SK-N-SH (cell line): ENCODE results near the gene CPED1.

Experiments used
- ELF1 ChIP-seq: IDR thresholded peaks from 2 replicates; pipeline ENCODE4 v1.4.0; 2012
- EP300 ChIP-seq, 2 experiments: IDR thresholded peaks; 2 replicates each; pipeline versions ENCODE4 v1.4.0 to v1.6.1; 2012; ENCODE audit warnings: borderline replicate concordance in 1 of 2, low read depth in 1 of 2, low read length in 1 of 2
- EZH2phosphoT487 ChIP-seq: fragments of 200-600 bp; sonication (generic); IDR thresholded peaks from 2 replicates; pipeline ENCODE4 v1.6.1; 2017; ENCODE audit warnings: low read depth, mixed run types, mild to moderate bottlenecking, antibody characterized with exemption, moderate library complexity, borderline replicate concordance
- GABPA ChIP-seq: IDR thresholded peaks from 2 replicates; pipeline ENCODE4 v1.4.0; 2012; ENCODE audit warnings: low read depth, mild to moderate bottlenecking
- MXI1 ChIP-seq: IDR thresholded peaks from 2 replicates; pipeline ENCODE4 v1.6.1; 2012; ENCODE audit warnings: mild to moderate bottlenecking, low read depth, low read length, improper control_type of control experiment
- RAD21 ChIP-seq: IDR thresholded peaks from 2 replicates; pipeline ENCODE4 v1.6.1; 2012; ENCODE audit warnings: mild to moderate bottlenecking, low read length
- REST ChIP-seq: IDR thresholded peaks from 2 replicates; pipeline ENCODE4 v1.6.1; 2012; ENCODE audit warnings: mild to moderate bottlenecking, low read depth, low read length, moderate library complexity
- RFX5 ChIP-seq: IDR thresholded peaks from 2 replicates; pipeline ENCODE4 v1.6.1; 2012; ENCODE audit warnings: mild to moderate bottlenecking, improper control_type of control experiment, low read length
- SMC3 ChIP-seq: IDR thresholded peaks from 2 replicates; pipeline ENCODE4 v1.6.1; 2012; ENCODE audit warnings: low read depth, low read length, improper control_type of control experiment
- USF1 ChIP-seq: IDR thresholded peaks from 2 replicates; pipeline ENCODE4 v1.4.0; 2012; ENCODE audit warnings: low read depth, borderline replicate concordance
- YY1 ChIP-seq: IDR thresholded peaks from 2 replicates; pipeline ENCODE4 v1.4.0; 2012; ENCODE audit warnings: low read depth, mild to moderate bottlenecking
- TF ChIP-seq, protein P1 (sequence below): fragments of 200-600 bp; sonication (generic); IDR thresholded peaks from 2 replicates; pipeline ENCODE4 v1.6.1; 2017; ENCODE audit warnings: antibody characterized with exemption, mild to moderate bottlenecking, moderate library complexity
- TF ChIP-seq, protein P2 (sequence below): IDR thresholded peaks from 2 replicates; pipeline ENCODE4 v1.4.0; 2012; ENCODE audit warnings: low read depth
- TF ChIP-seq, protein P3 (sequence below): fragments of 150-350 bp; IDR thresholded peaks from 2 replicates; pipeline ENCODE4 v1.6.1; 2017; ENCODE audit warnings: antibody characterized with exemption, low read length, low read depth, borderline replicate concordance

DNA sequence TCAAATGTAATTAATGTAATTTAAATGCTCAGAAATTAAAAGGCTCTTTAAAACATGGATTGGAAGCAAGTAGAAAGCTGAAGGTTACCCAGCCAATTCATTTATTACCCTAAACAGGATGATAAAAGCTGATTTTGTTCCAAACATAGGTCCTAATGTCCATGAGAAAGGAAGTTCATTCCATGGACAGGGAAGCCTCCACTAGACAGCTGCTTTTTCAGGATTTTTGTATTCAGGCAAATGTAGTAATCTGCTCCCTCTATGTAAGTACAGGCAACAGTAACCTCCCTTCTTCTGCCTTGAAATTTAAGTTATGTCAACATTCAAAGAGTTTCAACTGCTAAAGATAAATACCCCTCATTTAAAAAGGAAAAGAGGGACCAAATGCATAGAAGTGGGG lies 217.3 kb downstream of the CPED1 start:
- no peak for TF ChIP-seq RAD21
- no peak for TF ChIP-seq EP300 (IDR thresholded peaks at IDR 0.05; ENCODE audit: borderline replicate concordance in 1 of 2, low read depth in 1 of 2, low read length in 1 of 2)
- TF ChIP-seq, protein P1, sequence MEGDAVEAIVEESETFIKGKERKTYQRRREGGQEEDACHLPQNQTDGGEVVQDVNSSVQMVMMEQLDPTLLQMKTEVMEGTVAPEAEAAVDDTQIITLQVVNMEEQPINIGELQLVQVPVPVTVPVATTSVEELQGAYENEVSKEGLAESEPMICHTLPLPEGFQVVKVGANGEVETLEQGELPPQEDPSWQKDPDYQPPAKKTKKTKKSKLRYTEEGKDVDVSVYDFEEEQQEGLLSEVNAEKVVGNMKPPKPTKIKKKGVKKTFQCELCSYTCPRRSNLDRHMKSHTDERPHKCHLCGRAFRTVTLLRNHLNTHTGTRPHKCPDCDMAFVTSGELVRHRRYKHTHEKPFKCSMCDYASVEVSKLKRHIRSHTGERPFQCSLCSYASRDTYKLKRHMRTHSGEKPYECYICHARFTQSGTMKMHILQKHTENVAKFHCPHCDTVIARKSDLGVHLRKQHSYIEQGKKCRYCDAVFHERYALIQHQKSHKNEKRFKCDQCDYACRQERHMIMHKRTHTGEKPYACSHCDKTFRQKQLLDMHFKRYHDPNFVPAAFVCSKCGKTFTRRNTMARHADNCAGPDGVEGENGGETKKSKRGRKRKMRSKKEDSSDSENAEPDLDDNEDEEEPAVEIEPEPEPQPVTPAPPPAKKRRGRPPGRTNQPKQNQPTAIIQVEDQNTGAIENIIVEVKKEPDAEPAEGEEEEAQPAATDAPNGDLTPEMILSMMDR: no peak
- TF ChIP-seq YY1: no peak
- no peak for TF ChIP-seq RFX5
- no peak for TF ChIP-seq EZH2phosphoT487
- TF ChIP-seq, protein P2, sequence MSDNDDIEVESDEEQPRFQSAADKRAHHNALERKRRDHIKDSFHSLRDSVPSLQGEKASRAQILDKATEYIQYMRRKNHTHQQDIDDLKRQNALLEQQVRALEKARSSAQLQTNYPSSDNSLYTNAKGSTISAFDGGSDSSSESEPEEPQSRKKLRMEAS: no peak
- no peak for TF ChIP-seq MXI1
- TF ChIP-seq ELF1: no peak
- TF ChIP-seq USF1: no peak
- TF ChIP-seq, protein P3, sequence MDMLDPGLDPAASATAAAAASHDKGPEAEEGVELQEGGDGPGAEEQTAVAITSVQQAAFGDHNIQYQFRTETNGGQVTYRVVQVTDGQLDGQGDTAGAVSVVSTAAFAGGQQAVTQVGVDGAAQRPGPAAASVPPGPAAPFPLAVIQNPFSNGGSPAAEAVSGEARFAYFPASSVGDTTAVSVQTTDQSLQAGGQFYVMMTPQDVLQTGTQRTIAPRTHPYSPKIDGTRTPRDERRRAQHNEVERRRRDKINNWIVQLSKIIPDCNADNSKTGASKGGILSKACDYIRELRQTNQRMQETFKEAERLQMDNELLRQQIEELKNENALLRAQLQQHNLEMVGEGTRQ: no peak
- TF ChIP-seq SMC3: no peak
- TF ChIP-seq REST: no peak
- TF ChIP-seq GABPA: no peak
